ENCODE measurements around the gene PARN. TPM values are rescaled to one million over a fixed set of nuclear protein-coding genes. Genes with fewer than 3 reads are reported as not detected.
A peak's percentile ranks its signal among the peaks of the same experiment; 100 is the strongest.
"Not testable (repeated sequence)": the region's sequence is repeated elsewhere in the genome, so short reads cannot be mapped to it uniquely, and the experiment has no call there.

Gene PARN
- polyA plus RNA-seq, 2 of the 4 experiments (the other 2 are of a cell fraction), result 40.0 to 58.6 TPM

DNA sequence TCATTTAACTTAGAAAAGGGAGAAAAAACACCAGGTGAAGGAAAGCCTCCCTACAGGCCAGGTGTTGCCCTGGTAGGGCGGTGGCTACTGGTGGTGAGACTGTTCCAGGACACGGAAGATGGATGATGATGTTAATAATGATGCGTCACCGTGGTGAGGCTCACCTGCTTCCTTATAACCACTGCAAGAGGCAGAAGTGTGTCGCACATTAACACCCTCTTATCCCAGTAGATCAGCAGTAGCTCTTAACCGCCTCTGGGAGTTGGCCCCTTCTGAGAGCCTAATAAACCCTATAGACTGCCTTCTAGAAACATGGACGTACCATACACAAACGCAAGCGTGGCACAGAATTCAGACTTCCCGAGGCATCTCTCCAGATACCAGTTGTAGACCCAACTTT, 10.5 kb upstream of the PARN start:
- TF ChIP-seq, protein P1, sequence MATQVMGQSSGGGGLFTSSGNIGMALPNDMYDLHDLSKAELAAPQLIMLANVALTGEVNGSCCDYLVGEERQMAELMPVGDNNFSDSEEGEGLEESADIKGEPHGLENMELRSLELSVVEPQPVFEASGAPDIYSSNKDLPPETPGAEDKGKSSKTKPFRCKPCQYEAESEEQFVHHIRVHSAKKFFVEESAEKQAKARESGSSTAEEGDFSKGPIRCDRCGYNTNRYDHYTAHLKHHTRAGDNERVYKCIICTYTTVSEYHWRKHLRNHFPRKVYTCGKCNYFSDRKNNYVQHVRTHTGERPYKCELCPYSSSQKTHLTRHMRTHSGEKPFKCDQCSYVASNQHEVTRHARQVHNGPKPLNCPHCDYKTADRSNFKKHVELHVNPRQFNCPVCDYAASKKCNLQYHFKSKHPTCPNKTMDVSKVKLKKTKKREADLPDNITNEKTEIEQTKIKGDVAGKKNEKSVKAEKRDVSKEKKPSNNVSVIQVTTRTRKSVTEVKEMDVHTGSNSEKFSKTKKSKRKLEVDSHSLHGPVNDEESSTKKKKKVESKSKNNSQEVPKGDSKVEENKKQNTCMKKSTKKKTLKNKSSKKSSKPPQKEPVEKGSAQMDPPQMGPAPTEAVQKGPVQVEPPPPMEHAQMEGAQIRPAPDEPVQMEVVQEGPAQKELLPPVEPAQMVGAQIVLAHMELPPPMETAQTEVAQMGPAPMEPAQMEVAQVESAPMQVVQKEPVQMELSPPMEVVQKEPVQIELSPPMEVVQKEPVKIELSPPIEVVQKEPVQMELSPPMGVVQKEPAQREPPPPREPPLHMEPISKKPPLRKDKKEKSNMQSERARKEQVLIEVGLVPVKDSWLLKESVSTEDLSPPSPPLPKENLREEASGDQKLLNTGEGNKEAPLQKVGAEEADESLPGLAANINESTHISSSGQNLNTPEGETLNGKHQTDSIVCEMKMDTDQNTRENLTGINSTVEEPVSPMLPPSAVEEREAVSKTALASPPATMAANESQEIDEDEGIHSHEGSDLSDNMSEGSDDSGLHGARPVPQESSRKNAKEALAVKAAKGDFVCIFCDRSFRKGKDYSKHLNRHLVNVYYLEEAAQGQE (IDR thresholded peaks at IDR 0.05), result no peak
- TF ChIP-seq ZSCAN20 (CRISPR knock-in tag; IDR thresholded peaks at IDR 0.05) (no peak), EHMT2 (IDR thresholded peaks at IDR 0.05; ENCODE audit: low read depth) (no peak), GATA3 (IDR thresholded peaks at IDR 0.05; ENCODE audit: borderline replicate concordance) (no peak), RFX5 (IDR thresholded peaks at IDR 0.05) (no peak), HEYL (CRISPR knock-in tag; IDR thresholded peaks at IDR 0.05) (no peak), HOXB13 (CRISPR knock-in tag; IDR thresholded peaks at IDR 0.05; ENCODE audit: low read depth) (no peak), HDAC2 (IDR thresholded peaks at IDR 0.05) (no peak), RNF2 (IDR thresholded peaks at IDR 0.05; ENCODE audit: borderline replicate concordance, low read depth) (no peak), ZNF302 (CRISPR knock-in tag; IDR thresholded peaks at IDR 0.05) (no peak), EHF (CRISPR knock-in tag; IDR thresholded peaks at IDR 0.05) (no peak), RAD21 (conservative IDR thresholded peaks at IDR 0.05 in 1 of 2, IDR thresholded peaks at IDR 0.05 in 1 of 2) (no peak), SREBF2 (IDR thresholded peaks at IDR 0.05) (no peak), JUN (IDR thresholded peaks at IDR 0.05) (no peak), POLR2AphosphoS2 (conservative IDR thresholded peaks at IDR 0.05; ENCODE audit: low read length) (no peak), SMC3 (IDR thresholded peaks at IDR 0.05) (no peak)
- TF ChIP-seq, protein P2, sequence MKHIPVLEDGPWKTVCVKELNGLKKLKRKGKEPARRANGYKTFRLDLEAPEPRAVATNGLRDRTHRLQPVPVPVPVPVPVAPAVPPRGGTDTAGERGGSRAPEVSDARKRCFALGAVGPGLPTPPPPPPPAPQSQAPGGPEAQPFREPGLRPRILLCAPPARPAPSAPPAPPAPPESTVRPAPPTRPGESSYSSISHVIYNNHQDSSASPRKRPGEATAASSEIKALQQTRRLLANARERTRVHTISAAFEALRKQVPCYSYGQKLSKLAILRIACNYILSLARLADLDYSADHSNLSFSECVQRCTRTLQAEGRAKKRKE (CRISPR knock-in tag; IDR thresholded peaks at IDR 0.05; ENCODE audit: low read depth), result no peak
- TF ChIP-seq, protein P3, sequence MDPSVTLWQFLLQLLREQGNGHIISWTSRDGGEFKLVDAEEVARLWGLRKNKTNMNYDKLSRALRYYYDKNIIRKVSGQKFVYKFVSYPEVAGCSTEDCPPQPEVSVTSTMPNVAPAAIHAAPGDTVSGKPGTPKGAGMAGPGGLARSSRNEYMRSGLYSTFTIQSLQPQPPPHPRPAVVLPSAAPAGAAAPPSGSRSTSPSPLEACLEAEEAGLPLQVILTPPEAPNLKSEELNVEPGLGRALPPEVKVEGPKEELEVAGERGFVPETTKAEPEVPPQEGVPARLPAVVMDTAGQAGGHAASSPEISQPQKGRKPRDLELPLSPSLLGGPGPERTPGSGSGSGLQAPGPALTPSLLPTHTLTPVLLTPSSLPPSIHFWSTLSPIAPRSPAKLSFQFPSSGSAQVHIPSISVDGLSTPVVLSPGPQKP (IDR thresholded peaks at IDR 0.05; ENCODE audit: low read depth, low read length), result no peak
- H3K9me3 ChIP-seq, result no peaks in the 10 kb centered on the region
- H3K4me3 ChIP-seq, result no peak overlapping the region
- no peak overlapping the region for H3K4me2 ChIP-seq
- no peak overlapping the region for H3K27ac ChIP-seq
- DNase-seq (ENCODE audit: low read depth in 1 of 2, low spot score in 1 of 2) (no peak), ATAC-seq (peak in 1 of 2 experiments; percentile 28; a peak in 4 of 6 replicates), FAIRE-seq (no peak)
- ChIA-PET POLR2A (interaction anchor here (2.1 kb wide), 1 partner anchor 11 kb away, joined by 8 read pairs; the partner anchor contains the start of gene PARN), CTCF (interaction anchor here (0.6 kb wide), 2 partner anchors 10 to 31 kb away, joined by 3 read pairs; no protein-coding TSS in a partner anchor)
- 90% methylated on average over 10 of the region's 10 CpGs for WGBS (ENCODE audit: missing lambda C conversion rate)
- H3K4me1 ChIP-seq, result peaks cover 29% of the 10 kb centered on the region; the same call in 2 of the 3 replicates

DNA sequence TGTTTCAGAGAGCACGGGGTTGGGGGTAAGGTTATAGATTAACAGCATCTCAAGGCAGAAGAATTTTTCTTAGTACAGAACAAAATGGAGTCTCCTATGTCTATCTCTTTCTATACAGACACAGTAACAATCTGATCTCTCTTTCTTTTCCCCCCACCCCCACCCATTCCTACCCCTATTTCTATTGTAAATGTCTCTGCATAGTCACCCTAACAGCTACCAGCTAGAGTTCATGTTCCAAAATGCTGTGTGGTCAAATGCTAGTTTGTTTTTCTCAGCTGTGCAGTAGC, 6.8 kb upstream of the PARN start:
- ATAC-seq; FAIRE-seq; POLR2A ChIA-PET; CTCF ChIA-PET; H3K9me3 ChIP-seq; DNase-seq (ENCODE audit: low read depth in 1 of 2, low spot score in 1 of 2); H3K4me3 ChIP-seq: not testable (repeated sequence)
- Histone ChIP-seq H3K4me2 (peak overlapping the region; percentile 55), H3K4me1 (peaks cover 46% of the 10 kb centered on the region; the same call in 2 of the 3 replicates), H3K27ac (peak overlapping the region; percentile 43 to 62; a peak in 2 of 6 replicates)
- 0% methylated on average over 1 of the region's 1 CpG for WGBS (ENCODE audit: missing lambda C conversion rate)
- TF ChIP-seq HOXB13 (CRISPR knock-in tag; IDR thresholded peaks at IDR 0.05; ENCODE audit: low read depth), result 0 out of 2 replicates have a peak, but pooled peaks have one; percentile 31
- 0 out of 2 replicates have a peak, but pooled peaks have one; percentile 22 for TF ChIP-seq HOXB5 (CRISPR knock-in tag; IDR thresholded peaks at IDR 0.05)
- peak; percentile 72; the same call in 1 of the 2 replicates for TF ChIP-seq FOXS1 (CRISPR knock-in tag; IDR thresholded peaks at IDR 0.05)
